Activated CD4-positive, alpha-beta memory T cell treated with anti-CD3 and anti-CD28 coated beads, Interleukin-2, amount 10 ng/mL, durations not matched to agents 7 days and 5 days (primary cell): Measurements from ENCODE around the gene TBC1D8. TPM values are rescaled to one million over a fixed set of nuclear protein-coding genes. Genes with fewer than 3 reads are reported as not detected.

Source experiments
- CTCF ChIA-PET: fragments of 350-600 bp; sonication (Branson Sonifier 250); formaldehyde crosslinking; loops from one replicate; lab custom pipeline; 2021; ENCODE audit warnings: antibody characterized with exemption, inconsistent platforms; lab: Charles Lee
- POLR2A ChIA-PET: fragments of 350-600 bp; sonication (Branson Sonifier 250); formaldehyde crosslinking; loops from one replicate; lab custom pipeline; 2021; ENCODE audit warnings: antibody characterized with exemption; lab: Charles Lee
- DNase-seq: peaks from one replicate; pipeline ENCODE4 v3.0.0-alpha.2; 2020
- H3K27ac Mint-ChIP-seq: one replicate; pipeline ENCODE4 v1.8.0; 2021; ENCODE audit warnings: mild to moderate bottlenecking, mixed read lengths
- H3K27me3 Mint-ChIP-seq: one replicate; pipeline ENCODE4 v1.8.0; 2021; ENCODE audit warnings: mixed read lengths
- H3K36me3 Mint-ChIP-seq: one replicate; pipeline ENCODE4 v1.8.0; 2021; ENCODE audit warnings: low read depth, mixed read lengths
- H3K4me1 Mint-ChIP-seq: one replicate; pipeline ENCODE4 v1.8.0; 2021; ENCODE audit warnings: mixed read lengths
- H3K4me3 Mint-ChIP-seq: one replicate; pipeline ENCODE4 v1.8.0; 2021; ENCODE audit warnings: mild to moderate bottlenecking, mixed read lengths
- H3K9me3 Mint-ChIP-seq: one replicate; pipeline ENCODE4 v1.8.0; 2021; ENCODE audit warnings: mixed read lengths
- total RNA-seq, 2 experiments: library from RNA; stranded (reverse); gene quantifications; one replicate each; pipeline ENCODE4 v1.2.3, GENCODE V29; 2021

The TBC1D8 gene
- total RNA-seq, 2 experiments from 2014 or later = 0.58 to 0.63 TPM

DNA sequence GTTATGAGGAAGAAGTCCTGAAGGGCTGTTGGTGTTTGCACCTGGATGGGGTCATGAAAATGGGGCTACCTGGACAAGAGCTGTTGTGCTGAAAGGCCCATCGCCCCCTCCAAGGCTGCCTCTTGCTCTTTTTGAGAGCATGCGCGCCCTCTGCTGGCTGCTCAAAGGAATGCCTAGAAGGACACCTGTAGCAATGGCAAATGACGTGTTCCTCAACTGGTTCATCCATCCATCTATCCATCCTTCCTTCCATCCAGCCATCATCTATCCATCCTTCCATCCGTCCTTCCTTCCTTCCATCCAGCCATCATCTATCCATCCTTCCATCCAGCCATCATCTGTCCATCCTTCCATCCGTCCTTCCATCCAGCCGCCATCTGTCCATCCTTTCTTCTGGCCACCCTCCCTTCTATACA is 166.3 kb downstream of the TBC1D8 start:
- Mint-ChIP-seq H3K4me1 (no peaks in the 10 kb centered on the region), H3K36me3 (no peaks in the 10 kb centered on the region), H3K27me3 (peaks cover 3% of the 10 kb centered on the region), H3K4me3 (no peak overlapping the region), H3K9me3 (no peaks in the 10 kb centered on the region), H3K27ac (no peak overlapping the region)
- ChIA-PET CTCF (interaction anchor here (1.0 to 5.5 kb wide), 3 partner anchors 17 to 377 kb away, joined by 3 to 55 read pairs (median 4); partner anchors contain the start of gene RPL31), POLR2A (interaction anchor here (1.4 kb wide), 1 partner anchor 17 kb away, joined by 5 read pairs; the partner anchor contains the start of gene RPL31)
- peak; percentile 77 for DNase-seq

DNA sequence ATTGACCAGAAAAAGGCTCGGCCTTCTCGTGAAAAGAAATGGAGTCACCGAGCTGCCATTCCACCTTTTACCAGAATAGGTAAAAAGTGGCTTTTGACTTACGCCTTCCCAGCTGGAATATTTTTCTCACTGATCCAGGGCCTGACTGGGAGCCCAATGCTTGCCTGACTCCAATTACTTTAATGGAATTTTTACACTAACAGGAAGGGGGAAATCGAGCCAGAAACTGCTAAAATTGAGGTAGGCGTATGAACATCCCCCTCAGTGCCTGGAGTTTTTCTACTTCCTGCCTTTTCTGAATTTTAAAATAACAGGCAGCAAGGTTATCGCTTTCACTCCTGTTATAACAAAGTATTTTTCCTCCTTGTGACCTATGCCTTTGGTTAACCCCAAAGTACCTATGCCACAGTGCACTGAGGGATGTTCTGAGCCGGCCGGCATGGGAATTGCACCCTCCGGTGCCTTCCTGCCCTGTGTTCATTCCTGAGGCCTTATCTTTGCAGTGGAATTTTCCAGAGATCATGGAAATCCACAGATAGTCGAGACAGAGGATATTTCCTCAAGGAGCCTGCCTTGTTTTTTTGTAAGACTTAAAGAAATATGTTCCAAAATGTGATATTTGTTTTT is 167.4 kb downstream of the TBC1D8 start:
- no peak for DNase-seq
- Mint-ChIP-seq H3K27me3 (peaks cover 3% of the 10 kb centered on the region), H3K9me3 (no peaks in the 10 kb centered on the region), H3K4me1 (no peaks in the 10 kb centered on the region), H3K36me3 (no peaks in the 10 kb centered on the region), H3K27ac (no peak overlapping the region), H3K4me3 (no peak overlapping the region)
- POLR2A ChIA-PET = no interaction called here
- CTCF ChIA-PET = interaction anchor here (1.4 to 2.3 kb wide), 2 partner anchors 374 to 388 kb away, joined by 3 to 11 read pairs; no protein-coding TSS in a partner anchor

DNA sequence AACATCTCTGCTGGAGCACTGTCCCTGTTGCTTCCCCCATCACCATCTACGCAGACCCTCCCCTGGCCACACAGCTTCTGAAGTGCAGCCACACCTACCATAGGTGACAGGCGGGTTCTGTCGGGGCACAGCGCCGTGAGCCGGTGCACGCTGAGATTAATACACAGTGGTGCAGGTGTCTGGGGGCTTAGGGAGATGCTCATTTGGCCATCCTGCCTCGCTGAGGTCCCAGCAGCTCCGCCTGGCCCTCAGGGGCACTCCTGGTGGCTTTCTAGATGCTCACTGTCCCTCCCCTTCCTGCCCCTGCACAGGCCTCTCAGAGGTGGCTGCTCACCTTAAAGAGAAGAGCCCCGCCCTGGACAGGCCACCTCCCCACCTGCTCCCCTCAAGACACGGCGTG is 168.0 kb downstream of the TBC1D8 start:
- CTCF ChIA-PET = interaction anchor here (1.3 to 2.3 kb wide), 3 partner anchors 374 to 387 kb away, joined by 3 to 11 read pairs (median 4); no protein-coding TSS in a partner anchor
- POLR2A ChIA-PET = no interaction called here
- no peaks in the 10 kb centered on the region for H3K9me3 Mint-ChIP-seq
- no peaks in the 10 kb centered on the region for H3K36me3 Mint-ChIP-seq
- H3K4me3 Mint-ChIP-seq = no peak overlapping the region
- no peaks in the 10 kb centered on the region for H3K4me1 Mint-ChIP-seq
- DNase-seq = no peak
- H3K27ac Mint-ChIP-seq = no peak overlapping the region
- H3K27me3 Mint-ChIP-seq = peaks cover 3% of the 10 kb centered on the region

DNA sequence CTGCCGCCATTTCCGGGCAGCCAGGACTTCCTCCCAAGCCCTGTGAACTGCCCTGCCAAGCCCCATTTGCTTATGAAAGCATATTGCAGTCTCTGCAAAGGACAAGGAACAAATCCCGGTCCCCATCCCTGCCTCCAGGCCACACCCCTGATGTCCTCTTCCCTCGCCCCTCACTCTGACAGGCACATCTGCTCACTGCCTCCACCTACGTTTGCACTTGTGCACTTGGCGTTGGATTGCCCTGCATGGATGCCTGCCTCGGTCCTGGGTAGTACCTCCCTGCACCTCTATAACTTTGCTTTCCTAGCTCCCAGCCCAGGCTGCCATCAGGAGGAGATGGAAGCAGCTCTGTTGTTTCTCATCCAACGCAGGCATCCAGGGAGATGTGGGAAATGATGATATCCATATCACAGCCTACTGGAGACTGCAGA is 168.7 kb downstream of the TBC1D8 start:
- CTCF ChIA-PET = interaction anchor here (1.3 to 2.3 kb wide), 3 partner anchors 373 to 387 kb away, joined by 3 to 11 read pairs (median 4); no protein-coding TSS in a partner anchor

DNA sequence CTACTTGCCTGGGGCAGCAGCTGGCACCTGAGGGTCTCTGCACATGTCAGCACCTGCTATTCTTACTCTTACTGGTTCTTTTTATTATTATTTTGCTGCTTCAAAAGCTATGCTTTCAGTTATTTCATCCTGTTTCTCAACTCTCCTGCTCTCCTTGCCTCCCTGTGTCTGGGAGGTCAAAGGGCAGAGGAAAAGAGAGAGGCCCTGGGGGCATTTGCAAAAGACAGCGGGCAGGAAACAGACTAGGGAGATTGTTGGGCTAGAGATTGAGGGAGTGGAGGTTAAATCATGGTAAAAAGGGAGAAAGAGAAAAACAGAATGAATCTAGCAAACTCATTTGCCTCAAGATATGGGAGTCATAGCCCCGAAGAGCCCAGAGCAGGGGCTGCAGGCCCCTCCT is 170.2 kb downstream of the TBC1D8 start:
- Mint-ChIP-seq H3K4me1 (no peaks in the 10 kb centered on the region), H3K9me3 (no peaks in the 10 kb centered on the region), H3K27me3 (peaks cover 3% of the 10 kb centered on the region), H3K27ac (no peak overlapping the region), H3K36me3 (no peaks in the 10 kb centered on the region), H3K4me3 (no peak overlapping the region)
- ChIA-PET POLR2A (no interaction called here), CTCF (no interaction called here)
- no peak for DNase-seq

More for the DNA sequence above, 168.7 kb downstream of the TBC1D8 start:
- no peaks in the 10 kb centered on the region for H3K4me1 Mint-ChIP-seq
- H3K27me3 Mint-ChIP-seq = peaks cover 3% of the 10 kb centered on the region
- H3K9me3 Mint-ChIP-seq = no peaks in the 10 kb centered on the region
- POLR2A ChIA-PET = no interaction called here
- no peak overlapping the region for H3K4me3 Mint-ChIP-seq
- H3K36me3 Mint-ChIP-seq = no peaks in the 10 kb centered on the region
- no peak for DNase-seq
- H3K27ac Mint-ChIP-seq = no peak overlapping the region

DNA sequence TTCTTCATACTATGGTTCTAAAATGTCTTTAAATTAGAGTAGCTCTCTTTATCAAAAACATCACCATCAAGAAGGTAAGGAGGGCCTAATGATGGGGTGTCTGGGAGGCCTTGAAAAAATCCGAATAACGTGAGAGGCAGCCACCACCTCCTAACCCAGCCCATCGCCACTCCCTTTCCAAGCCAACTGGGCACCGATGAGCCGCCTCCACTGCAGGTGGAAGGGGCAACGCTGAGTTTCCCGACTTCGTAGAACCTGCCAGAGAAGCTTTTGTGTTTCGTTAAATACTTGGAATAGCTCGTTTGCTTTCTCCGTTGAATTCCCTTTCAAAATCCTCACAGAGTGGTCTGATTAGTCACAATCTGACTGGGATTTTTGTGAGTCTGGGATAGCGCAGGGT is 171.1 kb downstream of the TBC1D8 start:
- Mint-ChIP-seq H3K4me3 (no peak overlapping the region), H3K4me1 (no peaks in the 10 kb centered on the region), H3K36me3 (no peaks in the 10 kb centered on the region), H3K27me3 (peaks cover 2% of the 10 kb centered on the region), H3K9me3 (no peaks in the 10 kb centered on the region), H3K27ac (no peak overlapping the region)
- DNase-seq = no peak
- POLR2A ChIA-PET = no interaction called here
- CTCF ChIA-PET = no interaction called here

DNA sequence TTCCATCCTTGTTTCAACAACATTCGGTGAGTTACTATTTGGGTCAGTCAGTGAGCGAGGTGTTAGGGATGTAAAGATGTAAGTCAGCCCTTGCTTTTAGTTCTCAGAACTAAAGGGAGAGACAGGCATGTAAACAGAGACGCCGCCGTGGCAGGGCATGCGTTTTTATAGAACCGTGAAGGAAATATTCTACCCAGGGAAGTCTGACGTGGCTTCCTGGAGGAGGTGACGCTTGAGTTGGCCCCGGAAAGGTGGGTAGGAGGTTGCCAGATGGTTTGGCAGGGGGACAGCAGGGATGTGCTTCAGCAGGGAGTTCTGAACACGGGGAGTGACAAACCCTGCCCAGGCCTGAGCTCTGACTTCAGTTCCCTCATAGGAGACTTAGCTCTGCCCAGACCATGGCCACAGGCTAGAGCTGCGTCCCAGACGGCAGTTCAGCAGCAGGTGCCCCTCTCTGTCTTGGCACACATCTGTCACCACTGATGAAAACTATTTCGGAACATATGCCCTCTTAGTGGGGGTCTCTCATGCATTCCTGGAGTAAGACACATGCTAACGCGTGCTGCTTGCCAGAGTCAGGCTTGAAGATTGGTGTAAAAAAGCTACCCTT is 172.5 kb downstream of the TBC1D8 start:
- Mint-ChIP-seq H3K4me3 (no peak overlapping the region), H3K36me3 (no peaks in the 10 kb centered on the region), H3K9me3 (no peaks in the 10 kb centered on the region), H3K27ac (no peak overlapping the region), H3K27me3 (no peaks in the 10 kb centered on the region), H3K4me1 (no peaks in the 10 kb centered on the region)
- CTCF ChIA-PET = interaction anchor here (1.3 kb wide), 1 partner anchor 11 kb away, joined by 3 read pairs; no protein-coding TSS in a partner anchor
- POLR2A ChIA-PET = no interaction called here
- DNase-seq = no peak

DNA sequence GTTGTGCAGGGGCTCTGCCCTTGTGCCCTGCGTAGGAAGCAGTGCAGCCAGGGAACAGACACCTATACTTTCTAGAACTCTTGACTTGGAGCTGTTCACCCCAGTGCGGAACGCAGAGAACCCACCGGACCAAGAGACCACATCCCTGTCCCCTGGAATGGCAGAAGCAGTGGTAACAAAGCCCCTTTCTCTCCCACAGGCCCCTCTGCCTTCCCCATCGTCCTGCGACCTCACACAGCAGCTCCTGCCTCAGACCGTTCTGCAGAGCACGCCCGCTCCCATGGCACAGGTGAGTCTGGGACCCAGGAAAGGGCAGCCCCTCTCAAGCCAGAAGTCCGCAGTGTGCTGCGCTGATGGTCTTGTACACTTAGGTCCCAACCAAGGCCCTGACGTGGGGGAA is 173.7 kb downstream of the TBC1D8 start:
- no peak overlapping the region for H3K27ac Mint-ChIP-seq
- POLR2A ChIA-PET = no interaction called here
- no peak overlapping the region for H3K4me3 Mint-ChIP-seq
- H3K36me3 Mint-ChIP-seq = no peaks in the 10 kb centered on the region
- CTCF ChIA-PET = no interaction called here
- no peaks in the 10 kb centered on the region for H3K27me3 Mint-ChIP-seq
- H3K9me3 Mint-ChIP-seq = no peaks in the 10 kb centered on the region
- DNase-seq = no peak
- no peaks in the 10 kb centered on the region for H3K4me1 Mint-ChIP-seq

DNA sequence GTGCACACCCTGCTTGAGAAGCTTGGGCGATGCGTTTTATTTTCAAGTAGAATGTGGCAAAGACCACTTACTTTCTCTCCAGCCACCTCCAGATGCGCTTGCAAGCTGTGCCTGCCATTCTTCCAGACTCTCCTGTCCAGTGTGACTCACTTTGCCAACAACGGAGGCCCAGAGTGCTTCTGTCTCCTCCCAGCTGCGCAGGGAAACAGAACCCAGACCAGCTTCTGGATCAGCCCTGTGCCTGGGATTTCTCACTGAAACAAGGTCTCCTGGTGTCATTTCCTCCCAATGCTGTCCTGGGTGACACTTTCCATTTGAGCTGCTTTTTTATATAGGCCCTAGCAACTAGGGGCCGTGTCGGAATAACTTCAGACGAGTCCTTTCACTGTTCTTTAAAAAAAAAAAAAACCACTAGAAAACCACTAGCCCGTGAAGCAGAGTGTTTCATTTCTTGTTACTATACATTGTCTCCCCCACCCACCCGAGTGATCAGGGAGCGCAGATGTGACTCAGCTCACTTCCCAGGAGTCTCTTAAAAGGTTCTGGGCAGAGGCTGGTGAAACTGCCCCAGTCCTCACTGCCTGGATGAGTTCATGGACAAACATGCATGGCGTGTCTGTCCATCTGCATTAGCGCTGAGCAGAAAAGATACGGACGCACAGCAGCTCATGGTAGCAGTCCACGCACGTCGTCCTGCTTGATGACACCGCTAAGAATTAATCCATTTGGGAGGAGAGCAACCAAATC is 174.4 kb downstream of the TBC1D8 start:
- H3K9me3 Mint-ChIP-seq = no peaks in the 10 kb centered on the region
- DNase-seq = no peak
- CTCF ChIA-PET = interaction anchor here (1.3 kb wide), 1 partner anchor 36 kb away, joined by 4 read pairs; no protein-coding TSS in a partner anchor

DNA sequence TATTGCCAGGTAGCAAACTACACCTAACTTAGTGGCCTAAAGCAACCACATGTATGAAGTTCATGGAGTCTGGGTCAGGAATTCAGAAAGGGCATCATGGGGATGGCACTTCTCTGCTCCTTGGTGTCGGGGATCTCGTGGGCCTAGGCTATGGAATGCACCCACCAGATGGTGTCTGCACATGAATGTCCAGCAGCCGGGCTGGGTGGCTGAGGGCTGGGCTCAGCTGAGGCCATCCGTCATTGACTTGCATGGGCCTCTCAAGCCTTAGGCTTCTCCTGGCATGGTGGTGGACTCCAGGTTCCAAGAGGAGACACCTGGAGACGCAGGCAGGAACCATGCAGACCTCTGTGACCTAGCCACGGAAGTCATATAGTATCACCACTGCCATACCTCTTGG is 175.1 kb downstream of the TBC1D8 start:
- no peak for DNase-seq
- Mint-ChIP-seq H3K4me3 (no peak overlapping the region), H3K27ac (no peak overlapping the region), H3K27me3 (no peaks in the 10 kb centered on the region), H3K36me3 (no peaks in the 10 kb centered on the region), H3K9me3 (no peaks in the 10 kb centered on the region), H3K4me1 (no peaks in the 10 kb centered on the region)
- POLR2A ChIA-PET = no interaction called here
- CTCF ChIA-PET = interaction anchor here (1.3 kb wide), 1 partner anchor 37 kb away, joined by 4 read pairs; no protein-coding TSS in a partner anchor

More for the DNA sequence above, 174.4 kb downstream of the TBC1D8 start:
- no peak overlapping the region for H3K27ac Mint-ChIP-seq
- no peaks in the 10 kb centered on the region for H3K27me3 Mint-ChIP-seq
- H3K4me1 Mint-ChIP-seq = no peaks in the 10 kb centered on the region
- H3K36me3 Mint-ChIP-seq = no peaks in the 10 kb centered on the region
- H3K4me3 Mint-ChIP-seq = no peak overlapping the region
- POLR2A ChIA-PET = no interaction called here

DNA sequence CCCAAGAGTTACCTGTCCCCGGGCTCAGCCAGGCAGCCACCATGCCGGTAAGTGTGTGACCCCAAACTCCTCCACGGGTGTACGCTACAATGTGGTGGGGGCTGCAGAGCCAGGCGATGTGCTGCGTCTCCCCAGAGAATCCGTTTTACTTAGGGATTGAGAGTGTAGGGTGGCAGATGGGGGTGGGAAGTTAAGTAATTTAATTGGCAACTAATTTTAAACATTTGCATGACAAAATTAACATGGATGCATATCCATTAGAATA is 175.7 kb downstream of the TBC1D8 start:
- no peak for DNase-seq
- no peaks in the 10 kb centered on the region for H3K27me3 Mint-ChIP-seq
- H3K27ac Mint-ChIP-seq = no peak overlapping the region
- no peaks in the 10 kb centered on the region for H3K36me3 Mint-ChIP-seq
- H3K9me3 Mint-ChIP-seq = no peaks in the 10 kb centered on the region
- no peak overlapping the region for H3K4me3 Mint-ChIP-seq
- POLR2A ChIA-PET = no interaction called here
- CTCF ChIA-PET = no interaction called here
- no peaks in the 10 kb centered on the region for H3K4me1 Mint-ChIP-seq

DNA sequence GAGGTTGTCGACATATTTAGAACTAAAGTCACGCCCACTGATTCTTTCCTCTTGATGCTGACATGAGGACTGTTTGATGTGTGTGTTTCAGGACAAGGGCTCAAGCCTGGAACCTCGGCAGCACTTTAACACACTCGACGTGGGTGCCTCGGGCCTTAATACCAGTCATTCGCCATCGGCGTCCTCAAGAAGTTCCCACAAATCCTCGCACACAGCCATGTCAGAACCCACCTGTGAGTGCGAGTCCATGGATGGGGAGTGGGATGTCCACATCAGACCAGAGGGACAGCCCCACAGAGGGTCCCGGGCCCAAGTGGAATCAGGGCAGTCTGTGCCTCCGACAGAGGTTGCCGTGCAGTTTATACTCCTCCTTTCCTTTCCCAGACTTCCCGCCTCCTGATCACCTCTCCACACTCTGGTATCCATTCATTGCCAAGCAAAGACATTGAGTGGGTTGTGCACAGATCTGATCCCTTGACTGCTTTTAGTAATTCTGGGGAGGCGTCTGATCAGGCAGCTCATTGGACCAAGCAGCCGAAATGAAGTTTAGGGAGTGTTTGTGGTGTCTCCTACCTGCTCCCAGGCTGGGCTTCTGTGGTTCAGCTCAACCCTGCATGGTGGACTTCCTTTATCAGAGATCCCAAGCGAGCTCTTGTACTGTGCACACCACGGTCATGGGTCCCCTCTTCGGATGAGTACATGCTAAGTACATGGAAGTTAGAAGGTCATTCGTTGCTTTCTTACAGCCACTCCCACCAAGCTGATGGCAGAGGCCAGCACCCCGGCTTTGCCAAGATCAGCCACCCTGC is 176.3 kb downstream of the TBC1D8 start:
- Mint-ChIP-seq H3K9me3 (no peaks in the 10 kb centered on the region), H3K4me3 (no peak overlapping the region), H3K4me1 (no peaks in the 10 kb centered on the region), H3K27ac (no peak overlapping the region), H3K36me3 (no peaks in the 10 kb centered on the region), H3K27me3 (no peaks in the 10 kb centered on the region)
- ChIA-PET POLR2A (no interaction called here), CTCF (no interaction called here)
- no peak for DNase-seq
